Measurements from ENCODE around the gene DSCAM. TPM values are rescaled to one million over a fixed set of nuclear protein-coding genes. Genes with fewer than 3 reads are reported as not detected.

Gene DSCAM
- total RNA-seq, 6 experiments from 2014 or later = 1.0 to 1.3 (median 1.1) TPM

DNA sequence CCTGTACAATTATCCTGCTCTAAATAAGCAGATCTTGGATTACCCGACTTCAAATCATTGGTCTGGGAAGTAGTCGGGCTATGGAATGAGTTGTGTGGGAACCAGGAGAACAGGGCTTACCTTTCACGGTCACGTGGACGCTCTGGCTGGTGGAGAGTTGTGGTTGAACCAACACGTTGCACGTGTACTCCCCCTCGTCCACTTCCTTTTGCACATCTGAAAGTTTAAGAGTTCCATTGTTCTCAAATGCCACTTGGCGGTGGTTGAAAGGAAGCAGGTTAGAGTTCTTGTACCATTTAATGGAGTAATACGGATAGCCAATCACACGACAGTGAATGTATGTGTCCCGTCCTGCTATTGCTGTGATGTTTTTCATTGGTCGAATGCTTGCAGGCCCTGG, 509.0 kb downstream of the DSCAM start:
- Mint-ChIP-seq H3K4me1 (ENCODE audit: low read depth) (no peaks in the 10 kb centered on the region), H3K4me3 (no peak overlapping the region), H3K27ac (no peak overlapping the region), H3K9me3 (peaks cover 10% of the 10 kb centered on the region), H3K27me3 (ENCODE audit: insufficient read depth) (no peaks in the 10 kb centered on the region), H3K36me3 (ENCODE audit: low read depth) (peaks cover 4% of the 10 kb centered on the region; the same call in 1 of the 2 replicates)
- DNase-seq = no peak
- TF ChIP-seq CTCF (IDR thresholded peaks at IDR 0.05) = no peak

DNA sequence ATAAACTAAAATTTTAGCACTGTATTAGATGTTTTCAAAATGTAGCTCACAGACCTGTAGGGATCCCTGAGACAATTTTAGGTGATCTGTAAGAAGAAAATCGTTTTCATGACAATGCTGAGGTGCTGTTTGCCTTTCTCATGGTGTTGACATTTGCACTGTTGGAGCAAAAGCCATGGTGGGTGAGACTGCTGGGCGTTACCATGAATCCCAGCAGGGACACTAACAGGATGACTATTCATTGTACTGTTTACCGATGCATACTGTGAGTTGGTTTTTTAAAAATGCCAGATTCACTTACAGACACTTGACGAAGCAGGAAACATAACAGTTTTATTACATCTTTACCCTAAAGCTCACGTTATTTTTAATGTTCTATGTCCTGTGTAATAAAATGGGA, 511.3 kb downstream of the DSCAM start:
- Mint-ChIP-seq H3K27ac (no peak overlapping the region), H3K27me3 (ENCODE audit: insufficient read depth) (no peaks in the 10 kb centered on the region; the same call in 1 of the 2 replicates), H3K36me3 (ENCODE audit: low read depth) (peaks cover 4% of the 10 kb centered on the region; the same call in 1 of the 2 replicates), H3K9me3 (peaks cover 13% of the 10 kb centered on the region), H3K4me1 (ENCODE audit: low read depth) (no peaks in the 10 kb centered on the region; the same call in 1 of the 2 replicates), H3K4me3 (no peak overlapping the region)
- TF ChIP-seq CTCF (IDR thresholded peaks at IDR 0.05) = no peak
- no peak for DNase-seq

DNA sequence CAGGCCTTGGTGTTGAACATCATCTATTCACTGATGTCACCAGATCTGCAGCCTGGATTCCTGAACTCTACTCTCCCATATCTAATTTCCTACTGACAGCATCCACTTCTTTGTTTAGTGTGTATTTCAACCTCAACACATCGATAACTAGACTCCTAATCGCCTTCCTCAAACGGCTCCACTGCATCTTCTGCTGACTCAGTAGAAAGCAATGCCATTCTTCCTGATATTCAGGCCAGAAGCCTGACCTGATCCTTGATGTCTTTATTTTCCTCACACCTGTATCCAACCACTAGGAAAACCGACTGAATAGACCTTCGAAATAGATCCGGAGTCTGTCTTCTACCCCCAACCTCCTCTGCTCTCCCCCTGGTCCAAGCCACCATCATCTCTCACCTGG, 512.8 kb downstream of the DSCAM start:
- Mint-ChIP-seq H3K4me3 (no peak overlapping the region), H3K4me1 (ENCODE audit: low read depth) (no peaks in the 10 kb centered on the region; the same call in 1 of the 2 replicates), H3K27ac (no peak overlapping the region), H3K27me3 (ENCODE audit: insufficient read depth) (no peaks in the 10 kb centered on the region; the same call in 1 of the 2 replicates), H3K36me3 (ENCODE audit: low read depth) (peaks cover 4% of the 10 kb centered on the region; the same call in 1 of the 2 replicates), H3K9me3 (peaks cover 13% of the 10 kb centered on the region)
- TF ChIP-seq CTCF (IDR thresholded peaks at IDR 0.05) = no peak
- DNase-seq = no peak

- no peak overlapping the region for H3K4me3 Mint-ChIP-seq
- H3K27ac Mint-ChIP-seq = no peak overlapping the region
- no peak for TF ChIP-seq CTCF (IDR thresholded peaks at IDR 0.05)
- H3K4me1 Mint-ChIP-seq (ENCODE audit: low read depth) = no peaks in the 10 kb centered on the region; the same call in 1 of the 2 replicates
- no peaks in the 10 kb centered on the region; the same call in 1 of the 2 replicates for H3K27me3 Mint-ChIP-seq (ENCODE audit: insufficient read depth)
- H3K9me3 Mint-ChIP-seq = peaks cover 13% of the 10 kb centered on the region
- peaks cover 4% of the 10 kb centered on the region; the same call in 1 of the 2 replicates for H3K36me3 Mint-ChIP-seq (ENCODE audit: low read depth)
- DNase-seq = no peak
Measured at GRCh38 chr21:40333731-40334130, 513.2 kb downstream of the DSCAM start.

- H3K4me3 Mint-ChIP-seq = no peak overlapping the region
- H3K9me3 Mint-ChIP-seq = peaks cover 21% of the 10 kb centered on the region
- peaks cover 6% of the 10 kb centered on the region; the same call in 1 of the 2 replicates for H3K36me3 Mint-ChIP-seq (ENCODE audit: low read depth)
- DNase-seq = no peak
- no peaks in the 10 kb centered on the region; the same call in 1 of the 2 replicates for H3K27me3 Mint-ChIP-seq (ENCODE audit: insufficient read depth)
- TF ChIP-seq CTCF (IDR thresholded peaks at IDR 0.05) = no peak
- no peak overlapping the region for H3K27ac Mint-ChIP-seq
- H3K4me1 Mint-ChIP-seq (ENCODE audit: low read depth) = no peaks in the 10 kb centered on the region; the same call in 1 of the 2 replicates
Measured at GRCh38 chr21:40331804-40332203, 515.2 kb downstream of the DSCAM start.

All from HFFc6 (cell line).